ENCODE results near the gene CREBBP.

Gene CREBBP

DNA sequence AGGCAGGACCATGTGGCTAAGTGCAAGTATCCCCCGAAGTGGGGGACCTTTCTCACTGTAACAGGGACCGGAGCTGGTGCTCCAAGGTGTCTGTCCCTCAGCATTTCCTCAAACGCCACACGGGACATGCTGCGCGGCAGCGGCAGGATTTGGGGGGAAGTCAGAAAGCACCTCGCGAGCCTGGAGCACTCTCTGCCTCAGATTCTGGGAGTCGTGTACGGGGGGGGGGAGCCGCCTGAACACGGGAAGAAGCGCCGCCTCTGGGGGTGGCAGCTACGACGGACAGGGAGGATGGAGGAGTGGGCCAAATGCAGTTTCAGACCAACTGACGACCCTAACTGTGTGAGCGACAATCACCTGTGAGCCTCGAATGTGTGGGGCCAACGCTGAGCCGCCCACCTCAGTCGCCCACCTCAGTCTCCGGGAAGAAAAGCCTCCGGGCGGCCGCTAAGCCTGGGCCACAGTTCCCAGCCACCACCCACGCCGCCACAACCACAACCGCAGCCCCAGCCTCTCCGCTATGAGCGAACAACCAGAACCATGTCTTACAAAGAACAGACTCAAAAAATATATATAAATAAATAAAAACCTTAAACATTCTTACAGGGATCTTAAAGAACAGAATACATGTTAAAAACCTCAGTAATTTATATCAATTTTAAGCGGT, 154.4 kb downstream of the CREBBP start:
- TF ChIP-seq, protein P1, sequence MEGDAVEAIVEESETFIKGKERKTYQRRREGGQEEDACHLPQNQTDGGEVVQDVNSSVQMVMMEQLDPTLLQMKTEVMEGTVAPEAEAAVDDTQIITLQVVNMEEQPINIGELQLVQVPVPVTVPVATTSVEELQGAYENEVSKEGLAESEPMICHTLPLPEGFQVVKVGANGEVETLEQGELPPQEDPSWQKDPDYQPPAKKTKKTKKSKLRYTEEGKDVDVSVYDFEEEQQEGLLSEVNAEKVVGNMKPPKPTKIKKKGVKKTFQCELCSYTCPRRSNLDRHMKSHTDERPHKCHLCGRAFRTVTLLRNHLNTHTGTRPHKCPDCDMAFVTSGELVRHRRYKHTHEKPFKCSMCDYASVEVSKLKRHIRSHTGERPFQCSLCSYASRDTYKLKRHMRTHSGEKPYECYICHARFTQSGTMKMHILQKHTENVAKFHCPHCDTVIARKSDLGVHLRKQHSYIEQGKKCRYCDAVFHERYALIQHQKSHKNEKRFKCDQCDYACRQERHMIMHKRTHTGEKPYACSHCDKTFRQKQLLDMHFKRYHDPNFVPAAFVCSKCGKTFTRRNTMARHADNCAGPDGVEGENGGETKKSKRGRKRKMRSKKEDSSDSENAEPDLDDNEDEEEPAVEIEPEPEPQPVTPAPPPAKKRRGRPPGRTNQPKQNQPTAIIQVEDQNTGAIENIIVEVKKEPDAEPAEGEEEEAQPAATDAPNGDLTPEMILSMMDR (conservative IDR thresholded peaks at IDR 0.05), result no peak
- no peak for TF ChIP-seq ZFX (IDR thresholded peaks at IDR 0.05)
- no peak overlapping the region for H3K27ac ChIP-seq

DNA sequence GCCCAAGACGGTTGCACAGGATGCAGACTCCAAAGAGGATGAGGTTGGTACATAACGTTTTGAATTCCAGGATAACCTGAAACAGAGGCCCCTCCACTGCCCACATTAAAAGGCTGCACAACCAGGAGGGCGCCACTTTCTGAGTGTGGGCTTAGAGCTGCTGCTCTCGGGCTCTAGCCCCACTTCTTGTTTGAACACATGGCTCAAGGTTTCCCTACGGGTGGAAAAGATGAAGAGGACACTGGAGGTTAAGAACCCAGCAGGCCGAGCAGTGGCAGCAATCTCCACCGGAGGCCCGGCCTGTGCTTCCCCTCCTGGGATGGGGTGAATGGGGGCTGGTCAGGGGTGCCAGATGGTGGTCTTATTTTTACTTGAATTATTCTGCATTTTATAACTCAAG, 155.2 kb downstream of the CREBBP start:
- TF ChIP-seq ZFX (IDR thresholded peaks at IDR 0.05), result no peak
- TF ChIP-seq, protein P1 (conservative IDR thresholded peaks at IDR 0.05), result no peak
- no peak overlapping the region for H3K27ac ChIP-seq

DNA sequence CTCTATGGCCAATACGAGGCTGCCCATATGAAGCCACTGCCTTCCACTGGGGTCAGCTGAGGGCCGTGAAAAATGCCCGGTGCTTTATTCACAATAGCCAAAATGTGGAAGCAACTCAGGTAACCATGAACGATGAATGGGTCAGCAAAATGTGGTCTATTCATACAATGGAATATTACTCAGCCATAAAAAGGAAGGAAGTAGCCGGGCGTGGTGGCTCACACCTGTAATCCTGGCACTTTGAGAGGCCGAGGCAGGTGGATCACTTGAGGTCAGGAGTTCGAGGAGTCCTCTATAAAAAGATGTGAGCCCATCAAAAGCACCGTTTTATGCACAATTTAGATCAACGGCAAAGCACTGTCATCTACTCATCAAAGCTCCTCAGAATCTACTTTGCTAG, 158.0 kb downstream of the CREBBP start:
- H3K27ac ChIP-seq, result no peak overlapping the region
- TF ChIP-seq, protein P1 (conservative IDR thresholded peaks at IDR 0.05), result no peak
- no peak for TF ChIP-seq ZFX (IDR thresholded peaks at IDR 0.05)

DNA sequence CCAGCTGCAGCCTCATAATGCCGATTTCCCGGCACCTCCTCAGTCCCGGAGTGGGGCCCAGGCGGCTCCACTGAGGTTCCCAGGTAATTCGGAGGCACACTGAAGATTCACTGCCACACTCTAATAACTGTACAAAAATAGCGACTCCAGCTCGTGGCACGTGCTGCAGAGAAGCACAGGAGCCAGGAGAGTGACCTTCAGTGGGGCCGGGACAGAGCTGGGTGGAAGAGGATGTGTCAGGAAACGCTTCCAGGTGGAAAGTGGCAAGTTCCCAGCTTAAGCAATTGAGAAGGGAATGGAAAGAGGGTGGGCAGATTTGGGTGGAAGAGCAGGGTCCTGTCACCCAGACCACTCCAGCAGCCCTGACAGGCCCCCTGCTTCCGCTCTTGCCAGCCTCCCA, 160.1 kb downstream of the CREBBP start:
- no peak overlapping the region for H3K27ac ChIP-seq
- TF ChIP-seq ZFX (IDR thresholded peaks at IDR 0.05), result no peak
- TF ChIP-seq, protein P1 (conservative IDR thresholded peaks at IDR 0.05), result no peak

DNA sequence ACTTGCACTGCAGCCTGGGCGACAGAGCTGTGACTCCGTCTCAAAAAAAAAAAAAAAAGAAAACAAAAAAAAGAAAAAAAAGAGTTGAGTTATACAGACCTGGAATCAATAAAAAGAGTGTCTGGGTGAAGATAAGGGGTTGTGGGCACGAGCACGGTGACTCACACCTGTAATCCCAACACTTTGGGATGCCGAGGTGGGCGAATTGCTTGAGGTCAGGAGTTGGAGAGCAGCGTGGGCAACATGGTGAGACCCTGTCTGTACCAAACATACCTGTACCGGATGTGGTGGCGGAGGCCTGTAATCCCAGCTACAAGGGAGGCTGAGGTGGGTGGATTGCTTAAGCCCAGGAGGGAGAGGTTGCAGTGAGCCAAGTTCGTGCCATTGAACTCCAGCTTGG, 161.9 kb downstream of the CREBBP start:
- no peak for TF ChIP-seq ZFX (IDR thresholded peaks at IDR 0.05)
- TF ChIP-seq, protein P1 (conservative IDR thresholded peaks at IDR 0.05), result no peak

DNA sequence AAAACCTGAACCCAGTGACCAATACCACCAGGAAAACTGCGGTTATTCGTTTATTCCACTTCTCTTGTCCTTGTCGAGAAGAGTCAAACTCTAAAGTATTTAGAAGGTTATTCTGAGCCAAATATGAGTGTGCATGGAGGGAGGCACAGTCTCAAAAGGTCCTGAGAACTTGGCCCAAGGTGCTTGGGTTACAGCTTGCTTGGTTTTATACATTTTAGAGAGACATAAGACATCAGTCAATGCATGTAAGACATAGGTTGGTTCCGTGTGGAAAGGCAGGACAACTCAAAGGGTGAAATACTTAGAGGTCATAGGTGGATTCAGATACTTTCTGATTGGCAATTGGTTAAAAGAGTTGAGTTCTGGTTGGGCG, 162.5 kb downstream of the CREBBP start:
- peak overlapping the region; percentile 95 for H3K27ac ChIP-seq

More for the DNA sequence above, 161.9 kb downstream of the CREBBP start:
- no peak overlapping the region; the same call in 1 of the 2 replicates for H3K27ac ChIP-seq

More for the DNA sequence above, 162.5 kb downstream of the CREBBP start:
- TF ChIP-seq, protein P1 (conservative IDR thresholded peaks at IDR 0.05), result no peak
- TF ChIP-seq ZFX (IDR thresholded peaks at IDR 0.05), result no peak
